Activated T-cell treated with anti-CD3 and anti-CD28 coated beads, Interleukin-2, amount 50 U/mL, for 1 hour (primary cell): ENCODE measurements around the gene TIMM17B.
A peak's percentile ranks its signal among the peaks of the same experiment; 100 is the strongest.

Source experiments
- DNase-seq: peaks from one replicate; pipeline ENCODE4 v3.0.0-alpha.2; 2020

TIMM17B gene

GRCh38 chrX:48918643-48919340 lies 21.2 kb upstream of the TIMM17B start, which contains the start of gene PIM2:
PIM2 (minus strand) TSS chrX:48919024; CDS start chrX:48918834, 190 bp downstream.
- DNase-seq: peak; percentile 88

- no peak for DNase-seq
Measured at GRCh38 chrX:48918301-48918642, 20.7 kb upstream of the TIMM17B start.

- DNase-seq: peak; percentile 89
Measured at GRCh38 chrX:48917139-48918001, 19.8 kb upstream of the TIMM17B start.

DNA sequence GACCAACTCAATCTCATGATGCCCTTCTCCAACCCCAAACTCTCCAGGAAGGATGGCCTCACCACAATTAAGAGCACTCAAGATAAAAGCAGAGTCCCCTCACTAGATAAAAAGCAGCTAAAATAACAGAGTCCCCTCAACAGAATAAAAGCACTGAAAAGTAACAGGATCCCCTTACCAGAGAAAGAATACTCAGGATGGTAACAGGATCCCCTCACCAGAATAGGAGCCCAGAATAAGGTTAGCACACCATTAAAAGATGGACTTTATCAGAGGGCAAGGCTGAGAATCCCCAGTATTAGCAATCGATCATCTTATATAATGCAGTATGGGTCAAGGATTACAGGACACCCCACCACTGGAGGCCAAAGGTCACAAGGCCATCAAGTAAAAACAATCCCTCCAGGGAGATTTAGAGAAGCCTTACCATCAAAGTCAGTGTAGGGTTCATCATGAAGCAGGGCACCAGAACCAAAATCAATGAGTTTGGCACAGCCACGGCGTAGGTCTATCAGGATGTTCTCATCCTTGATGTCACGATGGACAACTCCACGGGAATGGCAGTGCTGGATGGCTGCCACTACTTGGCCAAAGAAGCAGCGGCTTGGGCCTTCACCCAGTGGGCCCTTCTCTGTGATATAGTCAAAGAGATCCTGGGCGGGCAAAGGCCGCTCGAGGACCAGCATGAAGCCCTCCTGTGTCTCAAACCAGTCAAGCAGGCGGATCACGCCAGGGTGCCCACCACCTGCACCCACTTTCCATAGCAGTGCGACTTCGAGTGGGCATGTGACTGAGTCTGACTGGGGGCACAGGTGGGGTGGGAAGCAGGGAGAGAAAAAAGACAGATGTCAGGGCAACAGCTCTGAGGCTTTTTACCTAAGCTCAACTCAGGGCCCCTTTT lies 17.3 kb upstream of the TIMM17B start:
- DNase-seq: no peak

GRCh38 chrX:48913605-48914366 lies 16.2 kb upstream of the TIMM17B start:
- no peak for DNase-seq

GRCh38 chrX:48911412-48912182 lies 14.0 kb upstream of the TIMM17B start, which contains the start of gene SLC35A2:
SLC35A2 (minus strand) TSS chrX:48911646; CDS start chrX:48911636, 10 bp downstream.
- peak; percentile 85 for DNase-seq

DNA sequence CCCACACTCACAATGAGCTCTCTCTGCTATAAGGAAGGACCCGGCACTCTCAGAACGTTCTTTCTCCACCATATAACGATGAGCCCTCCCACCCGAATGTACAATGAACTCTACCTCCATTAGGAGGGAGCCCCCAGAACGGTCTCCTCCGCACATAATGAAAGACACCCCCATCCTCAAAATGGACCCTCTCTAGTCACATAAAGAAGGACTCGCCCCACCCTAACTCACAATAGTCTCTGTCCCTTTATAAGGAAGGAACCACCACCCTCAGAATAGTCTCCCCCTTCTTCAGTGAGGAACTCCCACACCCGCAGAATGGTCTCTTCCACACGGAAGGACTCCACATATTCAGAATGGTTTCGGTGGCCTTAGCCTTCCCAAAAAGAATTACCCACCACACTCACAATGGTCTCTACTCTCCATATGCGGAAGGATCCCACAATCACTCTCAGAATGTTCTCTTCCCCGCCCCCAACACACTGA lies 13.4 kb upstream of the TIMM17B start:
- DNase-seq: no peak

GRCh38 chrX:48909703-48910294 lies 12.2 kb upstream of the TIMM17B start:
- no peak for DNase-seq

DNA sequence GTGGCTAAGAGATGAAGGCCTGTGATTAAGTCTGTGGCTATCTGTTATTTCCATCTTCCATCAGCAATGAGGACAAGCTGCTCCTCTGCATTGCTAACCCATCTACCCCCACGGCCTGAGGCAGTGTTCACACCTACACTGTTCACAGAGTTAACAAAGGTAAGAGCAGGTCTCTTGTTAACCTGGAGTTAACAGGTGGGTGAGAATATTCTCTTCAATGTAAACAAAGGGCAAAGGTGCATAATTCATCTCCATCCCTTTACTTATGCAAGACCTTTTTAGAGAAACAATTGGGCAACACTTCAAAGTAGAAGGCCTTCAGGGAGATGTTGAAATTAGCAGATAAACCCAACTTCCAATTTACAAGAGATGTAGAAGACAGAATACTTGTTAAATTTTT lies 11.0 kb upstream of the TIMM17B start:
- no peak for DNase-seq

DNA sequence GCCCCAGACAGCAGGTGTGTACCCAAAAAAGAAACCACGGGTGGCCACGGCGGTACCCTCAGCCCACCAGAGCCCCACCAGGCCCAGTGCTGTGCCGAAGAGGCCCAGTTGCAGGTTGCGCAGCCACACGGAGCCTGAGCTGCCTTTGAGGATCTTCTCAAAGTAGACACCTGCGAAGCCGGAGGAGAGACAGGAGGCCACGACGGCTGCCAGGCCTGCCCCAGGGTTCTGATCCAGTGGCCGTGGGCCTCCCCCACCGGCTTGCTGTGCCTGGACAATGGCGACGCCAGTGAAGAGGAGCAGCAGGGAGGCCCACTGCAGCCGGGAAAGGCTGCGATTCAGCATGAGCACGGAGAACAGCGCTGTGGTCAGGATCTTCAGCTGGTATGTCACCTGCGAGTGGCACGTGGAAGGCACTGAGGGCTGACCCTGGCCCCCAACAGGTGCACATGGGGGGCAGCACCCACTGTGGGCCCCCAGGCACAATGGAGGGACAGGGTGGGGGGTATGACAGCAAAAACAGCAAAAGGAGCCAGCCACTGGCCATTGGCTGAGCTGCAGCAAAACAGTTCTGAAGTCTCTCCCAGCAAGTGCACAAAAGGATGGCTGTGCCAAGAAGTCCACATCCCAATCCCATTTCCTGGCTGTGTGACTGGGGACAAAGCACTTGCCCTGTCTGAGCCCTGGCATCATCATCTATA lies 7.7 kb upstream of the TIMM17B start:
- no peak for DNase-seq

GRCh38 chrX:48904626-48905025 lies 7.1 kb upstream of the TIMM17B start:
- no peak for DNase-seq

GRCh38 chrX:48904180-48904579 lies 6.6 kb upstream of the TIMM17B start:
- no peak for DNase-seq

DNA sequence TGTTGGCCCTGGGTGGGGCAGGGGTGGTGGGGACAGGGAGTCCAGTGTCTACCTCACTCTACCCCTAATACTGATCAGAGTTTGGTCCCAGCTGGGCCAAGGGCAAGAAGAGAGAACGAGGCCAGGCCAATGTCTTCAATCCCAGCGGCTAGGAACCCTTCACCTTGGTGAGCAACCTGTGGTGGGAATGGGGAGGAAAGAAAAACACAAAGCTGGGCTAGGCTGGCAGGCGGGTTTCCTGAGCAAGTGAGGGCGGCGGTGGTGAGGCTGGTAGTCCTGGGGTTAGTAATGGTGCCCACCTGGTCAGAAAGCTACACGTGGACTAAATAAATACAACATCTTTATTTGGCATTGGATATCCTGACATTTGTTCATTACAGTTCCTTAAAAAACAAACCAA lies 5.7 kb upstream of the TIMM17B start:
- DNase-seq: no peak

GRCh38 chrX:48902776-48903175 lies 5.2 kb upstream of the TIMM17B start:
- DNase-seq: no peak

GRCh38 chrX:48902135-48902534 lies 4.6 kb upstream of the TIMM17B start:
- DNase-seq: no peak

- DNase-seq: no peak
Measured at GRCh38 chrX:48901069-48901468, 3.5 kb upstream of the TIMM17B start.

DNA sequence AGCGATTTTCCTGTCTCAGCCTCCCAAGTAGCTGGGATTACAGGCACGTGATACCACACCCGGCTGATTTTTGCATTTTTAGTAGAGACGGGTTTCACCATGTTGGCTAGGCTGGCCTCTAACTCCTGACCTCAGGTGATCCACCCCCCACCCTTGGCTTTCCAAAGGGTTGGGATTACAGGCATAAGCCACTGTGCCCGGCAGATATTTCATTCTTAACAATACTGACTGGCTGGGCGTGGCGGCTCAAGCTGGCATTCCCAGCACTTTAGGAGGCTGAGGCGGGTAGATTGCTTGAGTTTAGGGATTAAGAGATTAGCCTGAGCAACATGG lies 1.5 kb upstream of the TIMM17B start:
- DNase-seq: no peak

- DNase-seq: peak; percentile 65
Measured at GRCh38 chrX:48897157-48897624, 377 bp downstream of the TIMM17B start.

- no peak for DNase-seq
Measured at GRCh38 chrX:48896611-48897011, 957 bp downstream of the TIMM17B start.

- no peak for DNase-seq
Measured at GRCh38 chrX:48894891-48895290, 2.7 kb downstream of the TIMM17B start.
